IPS-18a (cell line): ENCODE measurements around the gene EXOC6.

Experiments used
- H3K27ac ChIP-seq: one replicate; pipeline ENCODE4 v1.5.1; 2013; ENCODE audit warnings: low read length
- H3K27me3 ChIP-seq: one replicate; pipeline ENCODE4 v1.6.1; 2013; ENCODE audit warnings: mild to moderate bottlenecking, low read length; ENCODE audit not compliant: control insufficient read depth, insufficient read depth
- H3K36me3 ChIP-seq: one replicate; pipeline ENCODE4 v1.6.1; 2013; ENCODE audit warnings: low read depth, low read length; ENCODE audit not compliant: control insufficient read depth
- H3K4me1 ChIP-seq: one replicate; pipeline ENCODE4 v1.6.1; 2013; ENCODE audit warnings: low read depth, low read length; ENCODE audit not compliant: control insufficient read depth
- H3K4me3 ChIP-seq: one replicate; pipeline ENCODE4 v1.5.1; 2013; ENCODE audit warnings: low read length
- H3K9ac ChIP-seq: one replicate; pipeline ENCODE4 v1.6.1; 2013; ENCODE audit warnings: mild to moderate bottlenecking, low read length, moderate library complexity
- H3K9me3 ChIP-seq: one replicate; pipeline ENCODE4 v1.6.1; 2013; ENCODE audit warnings: low read depth, low read length; ENCODE audit not compliant: control insufficient read depth

EXOC6 gene

DNA sequence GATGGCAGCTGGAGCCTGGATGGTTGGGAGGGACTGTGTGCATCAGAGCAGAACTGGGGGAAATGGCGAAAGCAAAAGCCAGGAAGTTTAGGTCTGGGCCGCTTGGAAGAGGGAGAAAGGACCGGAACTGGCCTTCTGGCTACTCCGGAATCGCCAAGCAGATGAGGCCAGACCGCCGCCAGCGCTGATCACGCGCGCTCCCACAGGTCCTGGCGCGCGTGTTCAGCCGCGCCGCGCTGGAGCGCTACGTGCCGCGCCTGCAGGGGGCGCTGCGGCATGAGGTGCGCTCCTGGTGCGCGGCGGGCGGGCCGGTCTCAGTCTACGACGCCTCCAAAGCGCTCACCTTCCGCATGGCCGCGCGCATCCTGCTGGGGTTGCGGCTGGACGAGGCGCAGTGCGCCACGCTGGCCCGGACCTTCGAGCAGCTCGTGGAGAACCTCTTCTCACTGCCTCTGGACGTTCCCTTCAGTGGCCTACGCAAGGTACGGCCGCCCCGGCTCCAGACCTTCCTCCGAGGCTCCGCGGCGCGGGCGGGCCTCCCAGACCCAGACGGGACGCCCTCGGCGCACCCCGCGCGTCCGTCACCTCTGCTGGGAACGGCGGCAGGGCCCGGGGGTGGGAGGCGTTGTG lies 214.3 kb downstream of the EXOC6 start:
- H3K27me3 ChIP-seq, result peaks cover 100% of the 10 kb centered on the region
- H3K27ac ChIP-seq, result no peak overlapping the region
- H3K9me3 ChIP-seq, result no peaks in the 10 kb centered on the region
- H3K4me1 ChIP-seq, result peaks cover 8% of the 10 kb centered on the region
- no peak overlapping the region for H3K9ac ChIP-seq
- no peaks in the 10 kb centered on the region for H3K36me3 ChIP-seq
- peak overlapping the region; percentile 32 for H3K4me3 ChIP-seq

DNA sequence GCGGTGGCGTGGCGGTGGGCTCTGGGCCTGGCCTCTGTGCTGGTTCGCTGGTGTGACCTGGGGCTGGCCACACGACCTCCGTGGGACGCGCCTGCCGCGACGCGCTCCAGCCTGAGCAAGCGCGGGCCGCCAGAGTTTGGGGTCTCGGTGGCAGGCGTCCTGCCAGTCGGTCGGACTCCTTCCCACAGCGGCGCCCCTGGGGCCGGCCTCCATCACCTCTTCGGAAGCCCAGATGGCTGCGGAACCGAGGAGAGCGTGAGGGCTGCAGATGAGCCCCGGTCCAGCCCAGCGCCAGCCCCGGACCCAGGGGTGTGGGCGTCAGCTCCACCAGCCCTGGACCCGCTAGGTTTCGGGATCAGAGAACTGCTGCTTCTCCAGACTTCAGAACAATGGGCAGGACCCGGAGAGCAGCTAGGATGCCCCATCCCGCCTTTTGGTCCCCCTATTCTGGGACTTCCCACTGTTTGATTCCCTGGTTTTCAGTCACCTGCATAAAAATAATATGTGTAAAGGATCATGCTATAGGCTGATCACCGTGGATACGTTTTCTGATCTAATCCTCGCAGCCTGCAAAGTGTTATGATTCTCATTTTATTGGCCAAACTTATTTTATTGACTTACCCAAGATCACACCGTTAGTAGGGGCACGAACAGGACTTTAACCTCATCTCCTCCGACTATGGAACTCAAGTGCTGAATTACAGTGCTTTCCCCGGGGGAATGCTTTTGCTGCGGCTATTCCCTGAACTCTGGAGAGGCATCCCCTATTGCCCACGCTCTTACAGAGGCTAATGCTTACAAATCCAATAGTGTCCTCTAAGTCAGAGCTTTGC lies 215.0 kb downstream of the EXOC6 start:
- no peaks in the 10 kb centered on the region for H3K9me3 ChIP-seq
- no peak overlapping the region for H3K9ac ChIP-seq
- peaks cover 13% of the 10 kb centered on the region for H3K4me1 ChIP-seq
- peaks cover 100% of the 10 kb centered on the region for H3K27me3 ChIP-seq
- H3K36me3 ChIP-seq, result no peaks in the 10 kb centered on the region
- no peak overlapping the region for H3K27ac ChIP-seq
- H3K4me3 ChIP-seq, result peak overlapping the region; percentile 32

DNA sequence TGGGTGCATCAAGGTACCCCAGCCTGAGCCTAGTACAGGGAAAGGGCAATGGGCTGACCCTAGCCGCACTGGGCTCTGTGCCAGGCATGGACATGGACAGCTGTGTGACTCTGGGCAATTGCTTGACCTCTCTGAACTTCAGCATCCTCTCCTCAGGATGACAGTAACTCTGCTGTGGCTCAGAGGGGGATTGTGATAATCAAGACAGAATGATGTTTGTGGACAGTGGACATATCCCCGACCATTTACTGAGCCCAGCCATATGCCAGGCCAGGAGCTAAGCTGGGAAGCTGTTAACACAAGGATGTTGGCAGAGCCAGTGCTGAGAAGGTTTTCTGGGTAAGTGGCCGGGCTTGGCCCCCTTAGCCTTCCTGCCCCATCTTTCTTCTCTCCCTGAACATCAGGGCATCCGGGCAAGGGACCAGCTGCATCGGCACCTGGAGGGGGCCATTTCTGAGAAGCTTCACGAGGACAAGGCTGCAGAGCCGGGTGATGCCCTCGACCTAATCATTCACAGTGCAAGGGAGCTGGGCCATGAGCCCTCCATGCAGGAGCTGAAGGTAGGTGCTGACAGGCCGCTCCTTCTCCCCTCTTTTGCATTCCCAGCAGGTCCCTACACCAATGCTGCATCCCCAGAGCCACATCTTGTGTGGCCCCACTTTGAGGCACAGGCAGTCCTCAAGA lies 215.8 kb downstream of the EXOC6 start:
- Histone ChIP-seq H3K36me3 (no peaks in the 10 kb centered on the region), H3K27ac (no peak overlapping the region), H3K9me3 (no peaks in the 10 kb centered on the region), H3K4me1 (peaks cover 13% of the 10 kb centered on the region), H3K4me3 (no peak overlapping the region), H3K9ac (no peak overlapping the region), H3K27me3 (peaks cover 100% of the 10 kb centered on the region)

DNA sequence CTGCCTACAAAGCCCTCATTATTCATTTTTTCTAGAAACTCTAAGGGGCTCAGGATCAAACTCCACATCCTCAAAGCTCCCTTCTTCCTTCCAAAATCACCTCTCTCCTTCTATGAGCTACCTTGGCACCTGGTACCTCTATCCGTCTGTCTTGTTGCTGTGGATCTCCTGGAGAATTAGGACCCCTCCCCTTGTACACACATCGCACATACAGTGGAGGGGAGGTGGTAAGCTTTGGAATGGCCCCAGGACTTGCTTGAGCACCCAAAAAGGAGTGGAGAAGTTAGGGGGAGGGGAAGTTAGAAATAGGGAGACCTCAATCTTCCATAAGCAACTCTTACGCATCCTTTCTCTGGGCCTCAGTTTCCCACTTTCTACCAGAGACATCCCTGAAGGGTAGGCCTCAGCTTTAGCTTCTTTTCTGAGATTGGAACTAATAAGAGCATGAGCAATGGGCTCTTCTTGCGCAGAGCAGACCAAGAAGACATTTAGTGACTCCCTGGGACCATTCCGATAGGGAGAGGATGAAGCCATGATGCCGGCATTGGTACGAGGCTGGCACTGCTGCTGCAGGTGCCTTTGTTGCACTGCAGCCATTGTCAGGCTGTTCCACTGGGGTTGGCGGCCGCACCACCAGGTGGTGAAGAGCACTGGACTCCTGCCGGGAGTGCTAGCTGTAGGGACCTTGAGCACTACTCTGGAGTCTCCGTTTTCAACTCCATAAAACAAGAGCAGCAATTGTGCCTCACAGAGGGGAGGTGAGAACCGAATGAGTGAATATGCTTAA lies 216.7 kb downstream of the EXOC6 start:
- H3K36me3 ChIP-seq, result no peaks in the 10 kb centered on the region
- H3K9me3 ChIP-seq, result no peaks in the 10 kb centered on the region
- H3K27ac ChIP-seq, result no peak overlapping the region
- peak overlapping the region; percentile 41 for H3K4me3 ChIP-seq
- H3K27me3 ChIP-seq, result peaks cover 100% of the 10 kb centered on the region
- no peak overlapping the region for H3K9ac ChIP-seq
- peaks cover 10% of the 10 kb centered on the region for H3K4me1 ChIP-seq

DNA sequence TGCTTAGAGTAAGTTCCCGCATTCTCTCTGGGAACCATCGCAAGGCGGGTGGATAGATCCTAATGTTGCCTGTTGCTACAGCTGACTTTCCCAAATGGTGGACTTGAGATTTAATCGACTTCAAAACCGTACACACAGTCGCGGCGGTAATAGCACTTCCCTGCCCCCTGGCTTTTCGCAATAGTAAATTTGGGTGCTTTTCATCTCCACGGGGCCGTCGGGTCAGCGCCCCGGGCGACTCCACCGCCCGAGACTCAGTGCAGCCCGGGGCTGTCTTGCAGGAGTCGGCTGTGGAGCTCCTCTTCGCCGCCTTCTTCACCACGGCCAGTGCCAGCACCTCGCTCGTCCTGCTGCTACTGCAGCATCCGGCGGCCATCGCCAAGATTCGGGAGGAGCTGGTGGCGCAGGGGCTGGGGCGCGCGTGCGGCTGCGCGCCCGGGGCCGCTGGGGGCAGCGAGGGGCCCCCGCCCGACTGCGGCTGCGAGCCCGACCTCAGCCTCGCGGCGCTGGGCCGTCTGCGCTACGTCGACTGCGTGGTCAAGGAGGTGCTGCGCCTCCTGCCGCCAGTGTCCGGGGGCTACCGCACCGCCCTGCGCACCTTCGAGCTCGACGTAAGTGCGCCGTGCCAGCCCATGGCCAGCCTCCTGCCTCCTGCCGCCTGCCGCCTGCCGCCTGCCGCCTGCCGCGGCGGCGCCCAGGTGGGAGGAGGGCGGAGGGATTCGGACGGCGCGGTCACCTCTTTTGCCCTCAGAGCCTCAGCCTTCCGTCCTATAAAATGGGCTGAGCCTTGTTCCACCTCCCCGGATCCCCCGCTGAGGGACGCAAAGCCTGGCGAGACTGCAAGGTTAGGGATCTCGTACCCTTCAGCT lies 217.6 kb downstream of the EXOC6 start:
- Histone ChIP-seq H3K9me3 (no peaks in the 10 kb centered on the region), H3K27me3 (peaks cover 100% of the 10 kb centered on the region), H3K36me3 (no peaks in the 10 kb centered on the region), H3K9ac (no peak overlapping the region), H3K27ac (no peak overlapping the region), H3K4me3 (peak overlapping the region; percentile 41), H3K4me1 (peaks cover 10% of the 10 kb centered on the region)

DNA sequence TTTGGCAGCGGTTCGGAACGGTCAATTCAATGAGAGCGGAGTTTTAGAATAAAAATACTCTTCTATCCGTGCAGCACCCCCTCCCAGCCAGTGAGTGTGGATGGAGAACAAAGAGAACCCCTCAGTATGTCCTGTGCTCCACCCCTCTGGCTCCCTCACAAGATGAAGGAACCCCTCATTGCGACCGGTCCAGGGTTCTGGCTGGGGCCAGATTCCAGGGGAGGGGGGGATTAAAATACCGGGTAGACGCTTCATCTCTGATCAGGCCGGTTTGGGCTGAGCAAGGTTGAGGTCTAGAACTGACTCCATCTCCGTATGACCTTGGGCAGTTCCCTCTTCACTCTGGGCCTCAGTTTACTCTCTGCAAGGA lies 218.2 kb downstream of the EXOC6 start:
- no peak overlapping the region for H3K27ac ChIP-seq
- H3K9me3 ChIP-seq, result no peaks in the 10 kb centered on the region
- peak overlapping the region; percentile 16 for H3K4me3 ChIP-seq
- H3K9ac ChIP-seq, result no peak overlapping the region
- peaks cover 100% of the 10 kb centered on the region for H3K27me3 ChIP-seq
- H3K36me3 ChIP-seq, result no peaks in the 10 kb centered on the region
- peaks cover 10% of the 10 kb centered on the region for H3K4me1 ChIP-seq

DNA sequence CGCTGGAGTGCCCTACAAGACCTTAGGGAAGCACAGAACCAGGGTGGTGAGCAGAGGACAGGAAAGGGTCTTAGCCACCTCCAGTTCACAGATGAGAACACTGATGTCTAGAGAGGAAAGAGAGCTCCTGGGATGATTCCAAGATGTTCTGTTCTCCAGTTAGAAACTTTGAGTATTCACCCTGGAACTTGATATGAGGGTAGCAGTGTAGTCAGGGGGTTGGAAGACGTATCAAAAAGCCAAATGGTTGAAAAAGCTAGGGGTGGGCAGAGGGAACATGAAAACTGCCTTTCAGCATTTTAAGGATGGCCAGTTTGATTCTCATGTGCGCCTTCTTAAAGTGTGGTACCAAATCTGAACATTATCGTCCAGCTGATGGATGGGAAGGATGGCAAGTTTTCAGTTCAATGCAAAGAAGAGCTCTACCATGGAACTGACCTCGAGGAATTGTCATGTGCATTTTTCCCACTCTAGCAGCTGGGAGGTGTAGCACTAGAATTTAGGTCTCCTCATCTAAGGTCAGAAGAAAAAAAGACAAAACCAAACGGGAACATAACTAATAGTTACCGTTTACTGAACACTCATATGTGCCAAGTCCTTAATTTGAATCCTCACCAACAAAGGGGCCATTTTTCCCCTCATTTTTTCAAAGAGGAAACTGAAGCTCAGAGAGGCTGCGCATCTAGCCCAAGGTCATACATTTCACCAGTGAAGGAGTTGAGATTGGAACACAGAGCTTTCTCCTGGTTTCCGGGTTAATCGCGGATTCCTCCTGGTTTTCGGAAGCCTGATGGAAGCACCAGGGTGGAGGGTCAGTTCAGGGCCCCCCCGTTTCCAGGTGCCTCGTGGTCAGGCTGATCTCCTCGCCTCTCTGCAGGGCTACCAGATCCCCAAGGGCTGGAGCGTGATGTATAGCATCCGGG lies 219.4 kb downstream of the EXOC6 start:
- Histone ChIP-seq H3K9me3 (no peaks in the 10 kb centered on the region), H3K27me3 (peaks cover 100% of the 10 kb centered on the region), H3K4me1 (peaks cover 17% of the 10 kb centered on the region), H3K9ac (no peak overlapping the region), H3K27ac (no peak overlapping the region), H3K4me3 (peak overlapping the region; percentile 42), H3K36me3 (no peaks in the 10 kb centered on the region)

DNA sequence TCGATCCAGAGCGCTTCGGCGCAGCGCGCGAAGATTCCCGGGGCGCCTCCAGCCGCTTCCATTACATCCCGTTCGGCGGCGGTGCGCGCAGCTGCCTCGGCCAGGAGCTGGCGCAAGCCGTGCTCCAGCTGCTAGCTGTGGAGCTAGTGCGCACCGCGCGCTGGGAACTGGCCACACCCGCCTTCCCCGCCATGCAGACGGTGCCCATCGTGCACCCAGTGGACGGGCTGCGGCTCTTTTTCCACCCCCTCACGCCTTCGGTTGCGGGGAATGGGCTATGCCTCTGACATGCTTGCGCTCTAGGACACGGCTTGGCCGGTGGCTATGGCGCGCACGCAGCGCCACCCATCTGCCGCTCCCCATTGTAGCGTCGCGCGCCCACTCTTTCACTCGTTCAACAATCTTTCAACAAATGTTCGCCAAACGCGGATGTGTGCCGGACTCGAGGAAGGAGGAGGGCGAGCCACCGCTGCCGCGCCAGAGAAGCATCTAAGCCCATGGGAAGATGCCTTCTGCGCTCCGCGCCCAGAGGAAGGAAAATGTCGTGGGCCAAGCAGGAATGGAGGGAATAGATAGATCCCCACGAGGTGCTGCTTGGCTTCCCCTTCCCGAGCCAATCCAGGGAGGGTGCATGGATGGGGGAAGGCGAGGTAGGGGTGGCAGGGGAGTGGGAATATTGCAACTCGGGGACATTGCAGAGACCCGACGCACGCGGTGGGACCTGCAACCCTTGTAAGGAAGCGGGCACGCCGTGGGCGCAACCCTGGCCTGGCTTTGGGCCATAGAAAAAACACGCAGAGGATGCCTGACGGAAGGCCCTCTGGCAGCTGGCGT lies 220.3 kb downstream of the EXOC6 start:
- H3K9ac ChIP-seq, result no peak overlapping the region
- peak overlapping the region; percentile 42 for H3K4me3 ChIP-seq
- H3K36me3 ChIP-seq, result no peaks in the 10 kb centered on the region
- H3K4me1 ChIP-seq, result peaks cover 18% of the 10 kb centered on the region
- no peak overlapping the region for H3K27ac ChIP-seq
- no peaks in the 10 kb centered on the region for H3K9me3 ChIP-seq
- H3K27me3 ChIP-seq, result peaks cover 100% of the 10 kb centered on the region

DNA sequence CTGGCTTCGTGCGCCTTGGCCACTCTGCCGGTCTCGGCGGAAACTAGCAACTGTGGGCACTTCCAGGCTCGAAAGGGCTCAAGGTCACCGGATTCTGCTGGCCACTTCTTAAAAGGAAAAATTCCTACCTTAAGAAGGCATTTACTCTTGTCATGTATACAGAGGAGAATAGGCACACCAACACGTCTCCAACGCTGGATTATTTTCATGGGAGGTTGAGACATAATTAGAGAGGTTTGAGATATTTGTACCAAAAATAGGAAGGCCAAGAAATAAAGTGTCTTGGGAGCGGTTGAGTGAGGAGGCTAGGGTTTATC lies 220.9 kb downstream of the EXOC6 start:
- Histone ChIP-seq H3K9me3 (no peaks in the 10 kb centered on the region), H3K36me3 (no peaks in the 10 kb centered on the region), H3K9ac (no peak overlapping the region), H3K27me3 (peaks cover 100% of the 10 kb centered on the region), H3K27ac (no peak overlapping the region), H3K4me3 (no peak overlapping the region), H3K4me1 (peaks cover 18% of the 10 kb centered on the region)
